IMR-90 (cell line): ENCODE data around the gene LRP3. TPM values are rescaled to one million over a fixed set of nuclear protein-coding genes. Genes with fewer than 3 reads are reported as not detected.

Experiments used
- ATAC-seq: fragments of 200-7000 bp; cut with Tn5 transposase; 2 replicates; pipeline ENCODE4 v1.9.1; 2020; ENCODE audit warnings: low read depth, mild to moderate bottlenecking, moderate library complexity
- BruUV-seq: library from RNA; stranded (reverse); fragments of 400-500 nt; replicated peaks from 2 replicates; lab custom pipeline; 2021; lab: Mats Ljungman, UMichigan
- CTCF ChIA-PET: fragments of 300-600 bp; formaldehyde crosslinking; extraction: SDS; loops from one replicate; lab custom pipeline; 2021; ENCODE audit warnings: antibody characterized with exemption; lab: Yijun Ruan, JAX
- POLR2A ChIA-PET: fragments of 300-600 bp; sonication (Branson Sonifier 250); formaldehyde crosslinking; loops from one replicate; lab custom pipeline; 2022; ENCODE audit warnings: antibody characterized with exemption; ENCODE audit not compliant: unreplicated experiment; lab: Charles Lee
- DNase-seq: peaks from one replicate; pipeline ENCODE4 v3.0.0; 2013
- H2AFZ ChIP-seq: replicated peaks from 2 replicates; pipeline ENCODE3; 2013; ENCODE audit warnings: low read length, mild to moderate bottlenecking; ENCODE audit not compliant: poor library complexity
- H2AK5ac ChIP-seq: 2 replicates; pipeline ENCODE4 v1.6.1; 2013; ENCODE audit warnings: low read depth, low read length, inconsistent platforms
- H2AK9ac ChIP-seq: replicated peaks from 2 replicates; pipeline ENCODE3; 2013; ENCODE audit warnings: mild to moderate bottlenecking, low read depth, low read length, moderate library complexity; ENCODE audit not compliant: poor library complexity
- H2BK120ac ChIP-seq: 2 replicates; pipeline ENCODE4 v1.6.1; 2013; ENCODE audit warnings: low read depth, low read length, inconsistent platforms
- H2BK15ac ChIP-seq: 3 replicates; pipeline ENCODE4 v1.6.1; 2013; ENCODE audit warnings: low read depth, low read length, inconsistent platforms
- H2BK20ac ChIP-seq: 2 replicates; pipeline ENCODE4 v1.6.1; 2013; ENCODE audit warnings: low read depth, mild to moderate bottlenecking, inconsistent platforms, low read length, moderate library complexity
- H2BK5ac ChIP-seq: 2 replicates; pipeline ENCODE4 v1.6.1; 2013; ENCODE audit warnings: mild to moderate bottlenecking, low read depth, low read length, inconsistent platforms; ENCODE audit not compliant: poor library complexity, severe bottlenecking
- H3K14ac ChIP-seq: replicated peaks from 2 replicates; pipeline ENCODE4 v1.6.1; 2013; ENCODE audit warnings: low read depth, low read length, inconsistent platforms
- H3K18ac ChIP-seq: 2 replicates; pipeline ENCODE4 v1.6.1; 2013; ENCODE audit warnings: low read depth, low read length, control low read depth
- H3K23ac ChIP-seq: 2 replicates; pipeline ENCODE4 v1.6.1; 2013; ENCODE audit warnings: low read depth, low read length, inconsistent platforms
- H3K27ac ChIP-seq: 2 replicates; pipeline ENCODE4 v1.5.1; 2013; ENCODE audit warnings: mild to moderate bottlenecking, control low read depth, low read length; ENCODE audit not compliant: insufficient read depth
- H3K27me3 ChIP-seq: 2 replicates; pipeline ENCODE4 v1.6.1; 2013; ENCODE audit warnings: low read length; ENCODE audit not compliant: control insufficient read depth, insufficient read depth
- H3K36me3 ChIP-seq: 2 replicates; pipeline ENCODE4 v1.6.1; 2013; ENCODE audit warnings: low read length, mixed read lengths; ENCODE audit not compliant: control insufficient read depth, insufficient read depth
- H3K4ac ChIP-seq: 2 replicates; pipeline ENCODE4 v1.6.1; 2013; ENCODE audit warnings: low read depth, low read length, inconsistent platforms
- H3K4me1 ChIP-seq: 2 replicates; pipeline ENCODE4 v1.6.1; 2013; ENCODE audit warnings: low read length, mixed read lengths; ENCODE audit not compliant: control insufficient read depth, insufficient read depth
- H3K4me2 ChIP-seq: 2 replicates; pipeline ENCODE4 v1.6.1; 2013; ENCODE audit warnings: low read depth, mild to moderate bottlenecking, control low read depth, low read length, moderate library complexity
- H3K4me3 ChIP-seq: 2 replicates; pipeline ENCODE4 v1.5.1; 2013; ENCODE audit warnings: low read depth, mild to moderate bottlenecking, control low read depth, low read length, moderate library complexity; ENCODE audit not compliant: insufficient read depth
- H3K56ac ChIP-seq: 2 replicates; pipeline ENCODE4 v1.6.1; 2013; ENCODE audit warnings: low read length, inconsistent platforms; ENCODE audit not compliant: insufficient read depth; ENCODE audit errors: extremely low read depth
- H3K79me1 ChIP-seq, 2 experiments: 2 replicates each; pipeline ENCODE4 v1.6.1; 2013; ENCODE audit warnings: low read length in 2 of 2, inconsistent platforms in 1 of 2, low read depth in 1 of 2
- H3K9ac ChIP-seq: 2 replicates; pipeline ENCODE4 v1.6.1; 2013; ENCODE audit warnings: low read depth, low read length, control low read depth
- H3K9me1 ChIP-seq: 2 replicates; pipeline ENCODE4 v1.6.1; 2013; ENCODE audit warnings: low read length, inconsistent platforms; ENCODE audit not compliant: insufficient read depth
- H3K9me3 ChIP-seq: 2 replicates; pipeline ENCODE4 v1.6.1; 2013; ENCODE audit warnings: low read length; ENCODE audit not compliant: control insufficient read depth, insufficient read depth
- H4K20me1 ChIP-seq: 2 replicates; pipeline ENCODE4 v1.6.1; 2013; ENCODE audit warnings: low read length, inconsistent platforms; ENCODE audit not compliant: insufficient read depth
- H4K5ac ChIP-seq: 2 replicates; pipeline ENCODE4 v1.6.1; 2013; ENCODE audit warnings: mild to moderate bottlenecking, low read depth, low read length, control low read depth
- H4K8ac ChIP-seq, 2 experiments: 2 replicates each; pipeline ENCODE4 v1.6.1; 2013; ENCODE audit warnings: low read depth in 2 of 2, low read length in 2 of 2, control low read depth in 1 of 2, inconsistent platforms in 1 of 2
- H4K91ac ChIP-seq: 2 replicates; pipeline ENCODE4 v1.6.1; 2013; ENCODE audit warnings: low read depth, low read length, inconsistent platforms; ENCODE audit not compliant: insufficient read depth
- BHLHE40 ChIP-seq: fragments of 150-350 bp; IDR thresholded peaks from 2 replicates; pipeline ENCODE4 v1.6.1; 2016; ENCODE audit warnings: mild to moderate bottlenecking, low read depth, low read length
- CEBPB ChIP-seq: IDR thresholded peaks from 2 replicates; pipeline ENCODE4 v1.6.1; 2012; ENCODE audit warnings: low read depth, low read length, improper control_type of control experiment
- CHD1 ChIP-seq: IDR thresholded peaks from 2 replicates; pipeline ENCODE4 v1.6.1; 2012; ENCODE audit warnings: low read depth, low read length, improper control_type of control experiment
- CTCF ChIP-seq: conservative IDR thresholded peaks from 2 replicates; pipeline ENCODE4 v1.5.1; 2012; ENCODE audit warnings: mild to moderate bottlenecking, low read depth, low read length, improper control_type of control experiment
- ELK1 ChIP-seq: fragments of 150-350 bp; IDR thresholded peaks from 2 replicates; pipeline ENCODE4 v1.6.1; 2016; ENCODE audit warnings: low read depth, mild to moderate bottlenecking, low read length, moderate library complexity, borderline replicate concordance
- FOS ChIP-seq: fragments of 150-350 bp; IDR thresholded peaks from 2 replicates; pipeline ENCODE4 v1.6.1; 2016; ENCODE audit warnings: low read depth, low read length
- MAFK ChIP-seq: IDR thresholded peaks from 2 replicates; pipeline ENCODE4 v1.6.1; 2012; ENCODE audit warnings: low read depth, low read length, improper control_type of control experiment
- MAZ ChIP-seq: IDR thresholded peaks from 2 replicates; pipeline ENCODE4 v1.6.1; 2012; ENCODE audit warnings: low read depth, mild to moderate bottlenecking, low read length, improper control_type of control experiment, moderate library complexity, borderline replicate concordance
- MXI1 ChIP-seq: IDR thresholded peaks from 2 replicates; pipeline ENCODE4 v1.6.1; 2012; ENCODE audit warnings: low read depth, mild to moderate bottlenecking, low read length, moderate library complexity, borderline replicate concordance
- NFE2L2 ChIP-seq: fragments of 150-350 bp; IDR thresholded peaks from 2 replicates; pipeline ENCODE4 v1.6.1; 2016; ENCODE audit warnings: low read depth, mild to moderate bottlenecking, low read length
- POLR2A ChIP-seq: IDR thresholded peaks from 2 replicates; pipeline ENCODE4 v1.6.1; 2012; ENCODE audit warnings: mild to moderate bottlenecking, low read depth, low read length
- RAD21 ChIP-seq: IDR thresholded peaks from 2 replicates; pipeline ENCODE4 v1.6.1; 2012; ENCODE audit warnings: low read length, improper control_type of control experiment
- RCOR1 ChIP-seq: IDR thresholded peaks from 2 replicates; pipeline ENCODE4 v1.6.1; 2012; ENCODE audit warnings: mild to moderate bottlenecking, low read length, improper control_type of control experiment; ENCODE audit not compliant: insufficient replicate concordance
- RFX5 ChIP-seq: IDR thresholded peaks from 2 replicates; pipeline ENCODE4 v1.8.0; 2012; ENCODE audit warnings: low read depth, mild to moderate bottlenecking, low read length, moderate library complexity
- SMC3 ChIP-seq: fragments of 150-350 bp; IDR thresholded peaks from 2 replicates; pipeline ENCODE4 v1.6.1; 2016; ENCODE audit warnings: low read depth, mild to moderate bottlenecking, antibody characterized with exemption, low read length, moderate library complexity
- USF2 ChIP-seq: fragments of 150-350 bp; IDR thresholded peaks from 2 replicates; pipeline ENCODE4 v1.6.1; 2017; ENCODE audit warnings: mild to moderate bottlenecking, antibody characterized with exemption, low read length, low read depth
- WGBS, 2 experiments: methylation state at CpG; one replicate each; pipeline versions ENCODE4 v1.1.5 to v1.1.7; 2013; ENCODE audit warnings: missing lambda C conversion rate in 2 of 2; ENCODE audit not compliant: insufficient read length in 1 of 2; ENCODE audit errors: extremely low coverage in 2 of 2; 5-methylcytosine and 5-hydroxymethylcytosine counted together
- dilution Hi-C: fragments of 300-500 bp; cut with HindIII; formaldehyde crosslinking; loops from one replicate; pipeline ENCODE4 v1.14.3; 2018; ENCODE audit warnings: low sequenced_read_pairs; ENCODE audit not compliant: unreplicated experiment
- in situ Hi-C: fragments of 300-500 bp; cut with MboI; formaldehyde crosslinking; loops from 3 replicates; pipeline ENCODE4 v1.14.3; 2019; ENCODE audit warnings: low sequenced_read_pairs, inconsistent platforms, mixed read lengths
- intact Hi-C: fragments of 100-400 bp; cut with micrococcal nuclease; formaldehyde crosslinking; loops from 2 replicates; pipeline ENCODE4 v1.10.0; 2022
- polyA plus RNA-seq, 3 experiments: library from polyadenylated mRNA; depleted of rRNA; stranded (reverse); fragments of >200 nt; gene quantifications; 2 replicates each; pipeline ENCODE4 v1.2.3, GENCODE V29; 2012; ENCODE audit warnings: low replicate concordance in 1 of 3
- total RNA-seq: library from RNA; depleted of rRNA; stranded (reverse); fragments of >200 nt; gene quantifications from 2 replicates; pipeline ENCODE4 v1.2.3, GENCODE V29; 2012

The LRP3 gene
- total and polyA plus RNA-seq, 2 of the 4 experiments (the other 2 are of a cell fraction), result 8.4 to 20.2 TPM

GRCh38 chr19:33249740-33250366 is 55.7 kb downstream of the LRP3 start:
- no TSS peak for BruUV-seq
- CTCF ChIA-PET, result no interaction called here
- dilution Hi-C loops, result no loop called here

More at GRCh38 chr19:33249740-33250366, 55.7 kb downstream of the LRP3 start:
- 66% methylated on average over 3 of the region's 3 CpGs; no CpG with 5 or more reads in 1 of the 2 experiments for WGBS, 2 experiments
- peak overlapping the region; percentile 79 for H2BK5ac ChIP-seq
- H3K18ac ChIP-seq, result no peak overlapping the region
- H3K4me2 ChIP-seq, result no peak overlapping the region
- H3K9me3 ChIP-seq, result no peaks in the 10 kb centered on the region
- H3K9ac ChIP-seq, result no peak overlapping the region
- H2AK5ac ChIP-seq, result no peak overlapping the region
- H3K23ac ChIP-seq, result no peak overlapping the region
- H3K36me3 ChIP-seq, result no peaks in the 10 kb centered on the region
- no peak overlapping the region for H3K56ac ChIP-seq
- ATAC-seq (no peak), DNase-seq (no peak)
- 0 out of 2 replicates have a peak, but pooled peaks cover 12% of the 10 kb centered on the region for H3K9me1 ChIP-seq
- H3K27me3 ChIP-seq, result peaks cover 3% of the 10 kb centered on the region; the same call in 1 of the 2 replicates
- no peak overlapping the region for H3K27ac ChIP-seq
- H3K14ac ChIP-seq, result no peak overlapping the region
- in situ Hi-C loops, result no loop called here
- no peak overlapping the region for H3K4ac ChIP-seq
- H2AFZ ChIP-seq, result no peak overlapping the region
- H3K4me3 ChIP-seq, result no peak overlapping the region
- H2AK9ac ChIP-seq, result no peak overlapping the region
- no peak overlapping the region for H2BK120ac ChIP-seq
- TF ChIP-seq FOS, result no peak
- TF ChIP-seq CEBPB, result no peak
- TF ChIP-seq MAFK, result no peak
- no peak for TF ChIP-seq CTCF
- TF ChIP-seq RAD21, result no peak
- no peak for TF ChIP-seq RFX5
- TF ChIP-seq MXI1, result no peak
- no peak for TF ChIP-seq MAZ
- no peak for TF ChIP-seq RCOR1
- TF ChIP-seq NFE2L2, result no peak
- TF ChIP-seq SMC3, result no peak
- TF ChIP-seq BHLHE40, result no peak
- TF ChIP-seq CHD1, result no peak
- TF ChIP-seq USF2, result no peak
- no peak for TF ChIP-seq POLR2A
- TF ChIP-seq ELK1, result no peak
- H3K79me1 ChIP-seq, result no peaks in the 10 kb centered on the region
- no peaks in the 10 kb centered on the region for H3K4me1 ChIP-seq
- H2BK20ac ChIP-seq, result no peak overlapping the region
- H4K8ac ChIP-seq, result no peak overlapping the region
- no peak overlapping the region for H4K5ac ChIP-seq
- H4K91ac ChIP-seq, result no peak overlapping the region
- H4K20me1 ChIP-seq, result no peaks in the 10 kb centered on the region
- intact Hi-C loops, result no loop called here
- H2BK15ac ChIP-seq, result no peak overlapping the region
- POLR2A ChIA-PET, result no interaction called here
